ENCODE results near the gene DNAJC18.
"Not testable (repeated sequence)": the region's sequence is repeated elsewhere in the genome, so short reads cannot be mapped to it uniquely, and the experiment has no call there.

DNA sequence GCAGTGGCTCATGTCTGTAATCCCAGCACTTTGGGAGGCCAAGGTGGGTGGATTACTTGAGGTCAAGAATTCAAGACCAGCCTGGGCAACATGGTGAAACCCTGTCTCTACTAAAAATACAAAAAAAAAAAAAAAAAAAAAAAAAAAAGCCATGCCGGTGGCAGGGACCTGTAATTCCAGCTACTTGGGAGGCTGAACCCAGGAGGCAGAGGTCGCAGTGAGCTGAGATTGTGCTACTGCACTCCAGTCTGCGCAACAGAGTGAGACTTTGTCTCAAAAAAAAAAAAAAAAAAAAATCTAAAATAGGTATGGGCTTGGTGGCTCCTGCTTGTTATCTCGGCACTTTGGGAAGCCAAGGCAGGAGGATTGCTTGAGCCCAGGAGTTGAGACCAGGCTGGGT is 40.4 kb upstream of the DNAJC18 start:
- TF ChIP-seq, protein P1, sequence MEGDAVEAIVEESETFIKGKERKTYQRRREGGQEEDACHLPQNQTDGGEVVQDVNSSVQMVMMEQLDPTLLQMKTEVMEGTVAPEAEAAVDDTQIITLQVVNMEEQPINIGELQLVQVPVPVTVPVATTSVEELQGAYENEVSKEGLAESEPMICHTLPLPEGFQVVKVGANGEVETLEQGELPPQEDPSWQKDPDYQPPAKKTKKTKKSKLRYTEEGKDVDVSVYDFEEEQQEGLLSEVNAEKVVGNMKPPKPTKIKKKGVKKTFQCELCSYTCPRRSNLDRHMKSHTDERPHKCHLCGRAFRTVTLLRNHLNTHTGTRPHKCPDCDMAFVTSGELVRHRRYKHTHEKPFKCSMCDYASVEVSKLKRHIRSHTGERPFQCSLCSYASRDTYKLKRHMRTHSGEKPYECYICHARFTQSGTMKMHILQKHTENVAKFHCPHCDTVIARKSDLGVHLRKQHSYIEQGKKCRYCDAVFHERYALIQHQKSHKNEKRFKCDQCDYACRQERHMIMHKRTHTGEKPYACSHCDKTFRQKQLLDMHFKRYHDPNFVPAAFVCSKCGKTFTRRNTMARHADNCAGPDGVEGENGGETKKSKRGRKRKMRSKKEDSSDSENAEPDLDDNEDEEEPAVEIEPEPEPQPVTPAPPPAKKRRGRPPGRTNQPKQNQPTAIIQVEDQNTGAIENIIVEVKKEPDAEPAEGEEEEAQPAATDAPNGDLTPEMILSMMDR (IDR thresholded peaks at IDR 0.05; ENCODE audit: low read depth, low read length, missing input control) = not testable (repeated sequence)
- not testable (repeated sequence) for TF ChIP-seq JUND, NR2F2, SP1, RXRA (IDR thresholded peaks at IDR 0.05)
- TF ChIP-seq, protein P2, sequence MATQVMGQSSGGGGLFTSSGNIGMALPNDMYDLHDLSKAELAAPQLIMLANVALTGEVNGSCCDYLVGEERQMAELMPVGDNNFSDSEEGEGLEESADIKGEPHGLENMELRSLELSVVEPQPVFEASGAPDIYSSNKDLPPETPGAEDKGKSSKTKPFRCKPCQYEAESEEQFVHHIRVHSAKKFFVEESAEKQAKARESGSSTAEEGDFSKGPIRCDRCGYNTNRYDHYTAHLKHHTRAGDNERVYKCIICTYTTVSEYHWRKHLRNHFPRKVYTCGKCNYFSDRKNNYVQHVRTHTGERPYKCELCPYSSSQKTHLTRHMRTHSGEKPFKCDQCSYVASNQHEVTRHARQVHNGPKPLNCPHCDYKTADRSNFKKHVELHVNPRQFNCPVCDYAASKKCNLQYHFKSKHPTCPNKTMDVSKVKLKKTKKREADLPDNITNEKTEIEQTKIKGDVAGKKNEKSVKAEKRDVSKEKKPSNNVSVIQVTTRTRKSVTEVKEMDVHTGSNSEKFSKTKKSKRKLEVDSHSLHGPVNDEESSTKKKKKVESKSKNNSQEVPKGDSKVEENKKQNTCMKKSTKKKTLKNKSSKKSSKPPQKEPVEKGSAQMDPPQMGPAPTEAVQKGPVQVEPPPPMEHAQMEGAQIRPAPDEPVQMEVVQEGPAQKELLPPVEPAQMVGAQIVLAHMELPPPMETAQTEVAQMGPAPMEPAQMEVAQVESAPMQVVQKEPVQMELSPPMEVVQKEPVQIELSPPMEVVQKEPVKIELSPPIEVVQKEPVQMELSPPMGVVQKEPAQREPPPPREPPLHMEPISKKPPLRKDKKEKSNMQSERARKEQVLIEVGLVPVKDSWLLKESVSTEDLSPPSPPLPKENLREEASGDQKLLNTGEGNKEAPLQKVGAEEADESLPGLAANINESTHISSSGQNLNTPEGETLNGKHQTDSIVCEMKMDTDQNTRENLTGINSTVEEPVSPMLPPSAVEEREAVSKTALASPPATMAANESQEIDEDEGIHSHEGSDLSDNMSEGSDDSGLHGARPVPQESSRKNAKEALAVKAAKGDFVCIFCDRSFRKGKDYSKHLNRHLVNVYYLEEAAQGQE (IDR thresholded peaks at IDR 0.05) = not testable (repeated sequence)
- TF ChIP-seq, protein P3, sequence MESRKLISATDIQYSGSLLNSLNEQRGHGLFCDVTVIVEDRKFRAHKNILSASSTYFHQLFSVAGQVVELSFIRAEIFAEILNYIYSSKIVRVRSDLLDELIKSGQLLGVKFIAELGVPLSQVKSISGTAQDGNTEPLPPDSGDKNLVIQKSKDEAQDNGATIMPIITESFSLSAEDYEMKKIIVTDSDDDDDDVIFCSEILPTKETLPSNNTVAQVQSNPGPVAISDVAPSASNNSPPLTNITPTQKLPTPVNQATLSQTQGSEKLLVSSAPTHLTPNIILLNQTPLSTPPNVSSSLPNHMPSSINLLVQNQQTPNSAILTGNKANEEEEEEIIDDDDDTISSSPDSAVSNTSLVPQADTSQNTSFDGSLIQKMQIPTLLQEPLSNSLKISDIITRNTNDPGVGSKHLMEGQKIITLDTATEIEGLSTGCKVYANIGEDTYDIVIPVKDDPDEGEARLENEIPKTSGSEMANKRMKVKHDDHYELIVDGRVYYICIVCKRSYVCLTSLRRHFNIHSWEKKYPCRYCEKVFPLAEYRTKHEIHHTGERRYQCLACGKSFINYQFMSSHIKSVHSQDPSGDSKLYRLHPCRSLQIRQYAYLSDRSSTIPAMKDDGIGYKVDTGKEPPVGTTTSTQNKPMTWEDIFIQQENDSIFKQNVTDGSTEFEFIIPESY (IDR thresholded peaks at IDR 0.05) = not testable (repeated sequence)

Measured in liver (tissue), 3 donors.